Esophagus squamous epithelium (tissue), 5 donors: ENCODE results near the gene UBAP2L. TPM values are rescaled to one million over a fixed set of nuclear protein-coding genes. Genes with fewer than 3 reads are reported as not detected.

Experiments used
- DNase-seq: peaks from one replicate; lab custom pipeline; 2025; lab: John Stamatoyannopoulos, UW
- H3K27ac ChIP-seq, 4 donors: fragments of 200-600 bp; sonication (generic); one replicate each; pipeline ENCODE4 v1.5.1; 2016 to 2019; ENCODE audit warnings: mild to moderate bottlenecking in 1 of 4
- H3K27me3 ChIP-seq, 4 donors: fragments of 200-600 bp; sonication (generic); 1 replicate in 3 of 4; 2 replicates in 1 of 4; pipeline versions ENCODE4 v1.5.1 to v1.6.0; 2017 to 2021; ENCODE audit warnings: antibody characterized with exemption in 1 of 4
- H3K36me3 ChIP-seq, 3 donors: fragments of 200-600 bp; sonication (generic); one replicate each; pipeline ENCODE4 v1.5.1; 2016 to 2019
- H3K4me1 ChIP-seq, 3 donors: fragments of 200-600 bp; sonication (generic); one replicate each; pipeline ENCODE4 v1.5.1; 2017 to 2019
- H3K4me3 ChIP-seq, 4 donors: fragments of 200-600 bp; sonication (generic); 1 replicate in 3 of 4; 2 replicates in 1 of 4; pipeline ENCODE4 v1.5.1; 2016 to 2019; ENCODE audit warnings: mild to moderate bottlenecking in 2 of 4, moderate library complexity in 1 of 4
- H3K9me3 ChIP-seq, 3 donors: fragments of 200-600 bp; sonication (generic); one replicate each; pipeline ENCODE4 v1.5.1; 2016 to 2019
- CTCF ChIP-seq, 6 experiments: fragments of 450-650 bp in 4 of 6; fragments of 200-600 bp in 2 of 6; sonication (generic) in 2 of 6; IDR thresholded peaks; one replicate each; pipeline ENCODE4 v1.5.1; 2016 to 2019; ENCODE audit warnings: antibody characterized with exemption in 6 of 6, mild to moderate bottlenecking in 4 of 6, moderate library complexity in 4 of 6
- POLR2A ChIP-seq, 4 donors: fragments of 450-650 bp; IDR thresholded peaks; one replicate each; pipeline ENCODE4 v1.6.1; 2017; ENCODE audit warnings: antibody characterized with exemption in 4 of 4, mild to moderate bottlenecking in 4 of 4, moderate library complexity in 3 of 4
- WGBS, 2 donors: methylation state at CpG; one replicate each; pipeline ENCODE4 v1.1.5; 2018; 5-methylcytosine and 5-hydroxymethylcytosine counted together
- intact Hi-C: fragments of 100-400 bp; cut with DNase I; formaldehyde crosslinking; loops from one replicate; pipeline ENCODE4 v1.15.0; 2022
- total RNA-seq, 4 donors: library from RNA; depleted of rRNA; stranded (reverse); fragments of >200 nt; gene quantifications; one replicate each; pipeline ENCODE4 v1.1.0, GENCODE V29; 2016
- donor health status: DM: yes; HTN: yes; CAD: no.

The UBAP2L gene
- total RNA-seq, 4 donors from 2014 or later = 57.8 to 69.5 (median 69.1) TPM

GRCh38 chr1:154236855-154237254 lies 16.1 kb downstream of the UBAP2L start:
- no peak overlapping the region for H3K4me3 ChIP-seq
- no peaks in the 10 kb centered on the region for H3K4me1 ChIP-seq
- no peak for DNase-seq
- 88 to 89% methylated on average over 4 of the region's 4 CpGs for WGBS, 2 donors
- peaks cover 22 to 100% (median 33%) of the 10 kb centered on the region in 3 donors for H3K36me3 ChIP-seq
- H3K27me3 ChIP-seq = no peaks in the 10 kb centered on the region
- intact Hi-C loops = no loop called here
- no peak overlapping the region for H3K27ac ChIP-seq
- TF ChIP-seq POLR2A (IDR thresholded peaks at IDR 0.05) (no peak), CTCF (IDR thresholded peaks at IDR 0.05) (no peak)
- no peaks in the 10 kb centered on the region for H3K9me3 ChIP-seq

- WGBS, 2 donors = 94% methylated on average over 2 of the region's 2 CpGs
- Histone ChIP-seq H3K36me3 (peaks cover 22 to 100% (median 38%) of the 10 kb centered on the region in 3 donors), H3K4me3 (no peak overlapping the region)
These were observed 16.7 kb downstream of the UBAP2L start for GRCh38 chr1:154237435-154237834.

GRCh38 chr1:154237880-154238506 lies 17.2 kb downstream of the UBAP2L start:
- 91 to 97% methylated on average over 6 of the region's 6 CpGs for WGBS, 2 donors
- TF ChIP-seq POLR2A (IDR thresholded peaks at IDR 0.05) (no peak), CTCF (IDR thresholded peaks at IDR 0.05) (no peak)
- H3K9me3 ChIP-seq = no peaks in the 10 kb centered on the region
- DNase-seq = no peak
- intact Hi-C loops = no loop called here
- peaks cover 22 to 100% (median 40%) of the 10 kb centered on the region in 3 donors for H3K36me3 ChIP-seq
- no peak overlapping the region for H3K4me3 ChIP-seq
- H3K27me3 ChIP-seq = no peaks in the 10 kb centered on the region
- no peak overlapping the region for H3K27ac ChIP-seq
- H3K4me1 ChIP-seq = no peaks in the 10 kb centered on the region

More at GRCh38 chr1:154237435-154237834, 16.7 kb downstream of the UBAP2L start:
- no peaks in the 10 kb centered on the region for H3K9me3 ChIP-seq
- TF ChIP-seq CTCF (IDR thresholded peaks at IDR 0.05) = no peak
- no peak for TF ChIP-seq POLR2A (IDR thresholded peaks at IDR 0.05)
- no peak overlapping the region for H3K27ac ChIP-seq
- DNase-seq = no peak
- H3K27me3 ChIP-seq = no peaks in the 10 kb centered on the region
- intact Hi-C loops = no loop called here
- no peaks in the 10 kb centered on the region for H3K4me1 ChIP-seq

- TF ChIP-seq POLR2A (IDR thresholded peaks at IDR 0.05) (no peak), CTCF (IDR thresholded peaks at IDR 0.05) (no peak)
- H3K4me1 ChIP-seq = no peaks in the 10 kb centered on the region
- DNase-seq = no peak
- WGBS, 2 donors = 56 to 62% methylated on average over 3 of the region's 3 CpGs
- intact Hi-C loops = no loop called here
- no peaks in the 10 kb centered on the region for H3K9me3 ChIP-seq
- peaks cover 31 to 100% (median 54%) of the 10 kb centered on the region in 3 donors for H3K36me3 ChIP-seq
- H3K4me3 ChIP-seq = no peak overlapping the region
- no peaks in the 10 kb centered on the region for H3K27me3 ChIP-seq
- H3K27ac ChIP-seq = no peak overlapping the region
These were observed 18.7 kb downstream of the UBAP2L start for GRCh38 chr1:154239491-154239890.

GRCh38 chr1:154240294-154240833 lies 19.6 kb downstream of the UBAP2L start:
- no peak for DNase-seq
- H3K27ac ChIP-seq = no peak overlapping the region
- intact Hi-C loops = no loop called here
- peaks cover 33 to 100% (median 56%) of the 10 kb centered on the region in 3 donors for H3K36me3 ChIP-seq
- H3K4me3 ChIP-seq = no peak overlapping the region
- no peaks in the 10 kb centered on the region for H3K4me1 ChIP-seq
- no peaks in the 10 kb centered on the region for H3K9me3 ChIP-seq
- H3K27me3 ChIP-seq = no peaks in the 10 kb centered on the region
- 78 to 88% methylated on average over 3 of the region's 3 CpGs for WGBS, 2 donors
- no peak for TF ChIP-seq CTCF (IDR thresholded peaks at IDR 0.05)
- no peak for TF ChIP-seq POLR2A (IDR thresholded peaks at IDR 0.05)
